NT2/D1 (cell line): ENCODE data around the gene RIPOR3.

ENCODE experiments used
- DNase-seq: peaks from one replicate; pipeline ENCODE4 v3.0.0-alpha.2; 2011; ENCODE audit warnings: low read depth, low spot score
- H3K27me3 ChIP-seq: 2 replicates; pipeline ENCODE4 v1.6.0; 2011; ENCODE audit warnings: mild to moderate bottlenecking; ENCODE audit not compliant: insufficient read length, insufficient read depth
- H3K36me3 ChIP-seq: 2 replicates; pipeline ENCODE4 v1.6.1; 2011; ENCODE audit warnings: mild to moderate bottlenecking, low read length, mixed read lengths; ENCODE audit not compliant: insufficient read depth, insufficient read length
- H3K4me1 ChIP-seq: 2 replicates; pipeline ENCODE4 v1.5.1; 2011; ENCODE audit not compliant: insufficient read depth, insufficient read length
- H3K4me3 ChIP-seq: 2 replicates; pipeline ENCODE4 v1.5.1; 2011; ENCODE audit warnings: low read depth; ENCODE audit not compliant: insufficient read length
- H3K9ac ChIP-seq: 2 replicates; pipeline ENCODE4 v1.6.0; 2011; ENCODE audit warnings: low read depth; ENCODE audit not compliant: insufficient read length
- H3K9me3 ChIP-seq: 2 replicates; pipeline ENCODE4 v1.5.1; 2011; ENCODE audit warnings: mild to moderate bottlenecking, low read length; ENCODE audit not compliant: insufficient read depth
- SUZ12 ChIP-seq: IDR thresholded peaks from 2 replicates; pipeline ENCODE4 v1.6.1; 2011; ENCODE audit not compliant: insufficient read length, insufficient read depth; ENCODE audit errors: extremely low read depth
- YY1 ChIP-seq: IDR thresholded peaks from 2 replicates; pipeline ENCODE4 v1.6.1; 2011; ENCODE audit not compliant: insufficient read length, insufficient read depth
- ZNF274 ChIP-seq: IDR thresholded peaks from 2 replicates; pipeline ENCODE4 v1.6.1; 2011; ENCODE audit warnings: mild to moderate bottlenecking, low read depth, low read length

RIPOR3 gene

GRCh38 chr20:50629670-50630045 is 61.7 kb downstream of the RIPOR3 start:
- Histone ChIP-seq H3K4me1 (peaks cover 32% of the 10 kb centered on the region), H3K9me3 (no peaks in the 10 kb centered on the region)
- TF ChIP-seq ZNF274 (no peak), YY1 (no peak), SUZ12 (no peak)

DNA sequence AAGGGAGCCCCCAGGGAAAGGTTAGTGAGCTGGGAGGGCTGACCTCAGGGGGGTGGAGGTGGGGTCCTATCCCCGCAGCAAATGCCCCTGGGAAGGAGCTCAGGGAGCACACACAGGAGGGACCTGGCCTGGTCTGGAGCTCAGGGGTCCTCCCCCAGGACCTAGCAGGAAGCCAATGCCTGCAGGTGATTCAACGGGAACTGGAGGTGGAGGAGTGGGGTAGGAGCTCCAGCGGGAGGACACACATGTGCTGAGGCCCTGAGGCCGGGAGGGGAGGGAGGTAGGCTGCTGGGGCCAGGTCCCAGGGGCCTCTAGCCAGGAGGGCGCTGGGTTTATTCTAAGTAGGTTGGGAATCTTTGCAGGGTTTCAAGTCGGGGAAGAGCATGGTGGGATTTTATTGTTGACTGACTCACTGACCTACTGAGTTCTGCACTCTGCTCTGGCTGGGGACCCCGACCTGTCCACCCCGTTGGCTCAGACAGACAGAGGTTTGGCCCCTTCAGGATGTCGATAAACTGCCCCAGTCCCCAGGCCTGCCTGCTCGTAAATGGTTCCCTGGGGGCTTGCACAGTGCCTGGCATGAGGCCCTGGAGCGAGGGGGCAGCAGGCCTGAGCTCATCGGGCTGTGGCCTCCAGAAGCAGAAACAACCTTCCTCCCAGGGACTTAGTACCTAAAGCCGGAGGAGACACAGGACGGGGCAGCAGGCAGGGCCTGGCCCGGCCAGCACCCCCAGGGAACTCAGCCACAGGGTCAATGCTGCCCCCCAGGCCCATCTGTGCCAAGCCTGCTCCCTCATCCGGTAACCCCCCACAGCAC is 62.3 kb downstream of the RIPOR3 start:
- Histone ChIP-seq H3K27me3 (no peaks in the 10 kb centered on the region), H3K9ac (peak overlapping the region; percentile 39), H3K9me3 (no peaks in the 10 kb centered on the region), H3K4me1 (peaks cover 32% of the 10 kb centered on the region), H3K4me3 (no peak overlapping the region), H3K36me3 (no peaks in the 10 kb centered on the region)
- no peak for DNase-seq
- TF ChIP-seq YY1: no peak
- TF ChIP-seq ZNF274: no peak
- no peak for TF ChIP-seq SUZ12

More at GRCh38 chr20:50629670-50630045, 61.7 kb downstream of the RIPOR3 start:
- no peak overlapping the region for H3K4me3 ChIP-seq
- H3K36me3 ChIP-seq: no peaks in the 10 kb centered on the region
- no peak for DNase-seq
- no peaks in the 10 kb centered on the region for H3K27me3 ChIP-seq
- peak overlapping the region; percentile 39 for H3K9ac ChIP-seq

DNA sequence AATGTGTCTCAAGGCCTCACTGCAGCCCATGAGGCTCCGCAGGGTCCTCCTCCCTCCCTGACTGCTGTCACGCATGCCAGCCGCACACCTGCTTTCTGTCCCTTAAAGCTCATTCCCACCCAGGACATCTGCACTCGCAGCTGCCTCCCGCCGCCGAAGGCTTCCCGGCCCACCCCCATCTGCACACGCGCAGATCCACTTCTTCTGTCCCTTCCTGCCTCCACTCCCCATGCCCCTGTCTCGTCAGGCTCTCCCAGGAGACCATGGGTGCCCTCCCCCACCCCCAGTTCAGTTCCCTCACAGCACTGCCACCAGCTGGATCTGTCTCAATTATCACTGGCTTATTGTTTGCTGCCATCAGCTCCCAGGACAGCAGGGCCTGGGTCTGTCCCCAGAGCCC is 63.0 kb downstream of the RIPOR3 start:
- Histone ChIP-seq H3K27me3 (no peaks in the 10 kb centered on the region), H3K9me3 (no peaks in the 10 kb centered on the region), H3K4me3 (no peak overlapping the region), H3K9ac (peak overlapping the region; percentile 12), H3K36me3 (no peaks in the 10 kb centered on the region), H3K4me1 (peaks cover 32% of the 10 kb centered on the region)
- no peak for DNase-seq
- TF ChIP-seq SUZ12 (no peak), ZNF274 (no peak), YY1 (no peak)

GRCh38 chr20:50627747-50628146 is 63.6 kb downstream of the RIPOR3 start:
- TF ChIP-seq YY1 (no peak), ZNF274 (no peak)
- no peak overlapping the region for H3K4me3 ChIP-seq
- no peak overlapping the region for H3K9ac ChIP-seq
- no peaks in the 10 kb centered on the region for H3K27me3 ChIP-seq
- H3K36me3 ChIP-seq: no peaks in the 10 kb centered on the region
- no peaks in the 10 kb centered on the region for H3K9me3 ChIP-seq
- DNase-seq: no peak
- peaks cover 32% of the 10 kb centered on the region for H3K4me1 ChIP-seq

DNA sequence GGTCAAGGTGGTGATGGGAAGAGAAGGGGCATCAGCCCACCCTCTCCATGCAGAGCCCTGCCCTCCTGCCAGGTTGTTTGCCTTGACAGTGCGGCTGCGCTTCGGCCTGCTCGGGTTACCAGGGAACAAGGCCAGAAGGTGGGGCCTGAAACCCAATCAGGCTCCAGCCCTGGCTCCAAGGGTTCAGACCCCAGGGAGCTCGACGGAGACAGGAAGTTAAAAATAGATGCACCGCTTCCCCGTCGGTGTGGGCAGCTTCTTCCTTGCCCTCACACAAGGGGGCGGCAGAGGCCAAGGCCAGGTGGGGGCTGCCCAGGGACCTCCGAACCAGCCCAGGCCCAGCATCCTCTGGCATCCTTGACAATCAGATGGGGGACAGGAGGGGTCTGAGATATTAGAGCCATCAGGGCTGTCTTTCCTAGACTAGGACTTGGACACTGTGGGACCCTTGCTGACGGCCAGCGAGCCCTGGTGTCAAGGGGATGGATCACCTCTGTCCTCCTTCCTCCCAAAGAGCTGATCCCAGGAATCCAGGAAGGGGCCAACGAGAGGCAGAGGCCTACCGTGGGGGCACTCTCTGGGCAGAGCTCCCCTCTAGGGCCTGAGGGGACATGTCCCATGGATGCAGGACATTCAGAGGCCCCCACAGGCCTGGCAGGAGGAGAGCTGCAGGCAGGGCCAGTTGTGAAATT is 65.2 kb downstream of the RIPOR3 start:
- Histone ChIP-seq H3K27me3 (no peaks in the 10 kb centered on the region), H3K4me3 (no peak overlapping the region), H3K9ac (peak overlapping the region; percentile 43), H3K4me1 (peaks cover 32% of the 10 kb centered on the region), H3K9me3 (peaks cover 3% of the 10 kb centered on the region), H3K36me3 (no peaks in the 10 kb centered on the region)
- peak; percentile 68 for DNase-seq
- TF ChIP-seq YY1 (no peak), ZNF274 (no peak), SUZ12 (no peak)

DNA sequence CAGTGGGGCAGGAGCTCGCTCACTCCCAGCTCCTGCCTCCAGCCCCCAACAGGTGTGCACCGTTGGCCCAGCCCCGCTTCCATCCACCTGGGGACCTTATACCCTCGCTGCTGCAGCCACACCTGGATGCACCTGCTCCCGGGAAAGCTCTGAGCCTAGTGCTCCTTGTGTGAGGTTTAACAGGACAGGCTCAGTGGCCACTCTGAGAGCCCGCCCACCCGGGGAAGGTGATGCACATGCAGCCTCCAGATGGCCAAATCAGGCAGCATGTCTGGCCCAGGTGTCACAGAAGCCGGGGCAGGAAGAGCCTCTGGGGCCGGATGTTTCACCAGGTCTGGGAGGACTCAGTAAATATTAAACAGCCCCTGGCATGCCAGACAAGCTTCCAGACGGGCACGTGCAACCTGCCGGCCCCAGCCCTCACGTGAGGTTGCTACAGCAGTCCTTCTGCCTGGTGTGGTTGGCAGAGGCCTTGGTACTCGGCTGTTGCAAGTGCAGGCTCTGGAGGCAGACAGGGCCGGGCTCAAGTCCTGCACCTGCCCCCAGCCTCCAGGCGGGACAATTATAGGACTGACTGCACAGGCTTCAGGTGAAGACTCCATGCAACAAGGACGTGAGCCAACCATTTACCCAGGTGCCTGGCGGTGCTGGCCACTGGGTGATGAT is 66.9 kb downstream of the RIPOR3 start:
- H3K4me3 ChIP-seq: no peak overlapping the region
- DNase-seq: no peak
- no peaks in the 10 kb centered on the region for H3K36me3 ChIP-seq
- H3K27me3 ChIP-seq: no peaks in the 10 kb centered on the region
- peaks cover 28% of the 10 kb centered on the region for H3K4me1 ChIP-seq
- peaks cover 10% of the 10 kb centered on the region for H3K9me3 ChIP-seq
- H3K9ac ChIP-seq: no peak overlapping the region
- TF ChIP-seq SUZ12: no peak
- TF ChIP-seq YY1: no peak
- no peak for TF ChIP-seq ZNF274
